A549 (cell line): Measurements from ENCODE around the gene ERGIC1. TPM values are rescaled to one million over a fixed set of nuclear protein-coding genes. Genes with fewer than 3 reads are reported as not detected.
A peak's percentile ranks its signal among the peaks of the same experiment; 100 is the strongest.

ENCODE experiments used
- ATAC-seq, 2 experiments: fragments of 200-7000 bp in 1 of 2; fragments of >200 bp in 1 of 2; cut with Nextera tagmentation in 1 of 2; cut with Tn5 transposase in 1 of 2; 3 replicates each; pipeline versions ENCODE4 v1.8.0 to v1.9.1; 2018 to 2020; ENCODE audit warnings: mild to moderate bottlenecking in 1 of 2, moderate library complexity in 1 of 2
- CTCF ChIA-PET: fragments of 300-600 bp; sonication (Branson Sonifier 250); formaldehyde crosslinking; extraction: SDS; loops from one replicate; lab custom pipeline; 2021; ENCODE audit warnings: antibody characterized with exemption, inconsistent platforms; lab: Yijun Ruan, JAX
- POLR2A ChIA-PET: fragments of 350-600 bp; formaldehyde crosslinking; extraction: SDS; loops from one replicate; lab custom pipeline; 2021; ENCODE audit warnings: antibody characterized with exemption, inconsistent platforms; lab: Yijun Ruan, JAX
- DNase-seq, 2 experiments: peaks; one replicate each; pipeline versions ENCODE4 v3.0.0 to v3.0.0-alpha.2; 2011 to 2016; ENCODE audit warnings: low read depth in 1 of 2, low spot score in 1 of 2
- FAIRE-seq: peaks from 2 replicates; lab custom pipeline; 2011; peaks lifted over from hg19 to GRCh38; lab: Jason Lieb, UNC
- H3K27ac ChIP-seq, 2 experiments: fragments of >200 bp; sonication (Bioruptor Twin); formaldehyde crosslinking; 3 replicates each; pipeline ENCODE4 v1.5.1; 2016 to 2017
- H3K4me1 ChIP-seq: fragments of >200 bp; sonication (Bioruptor Twin); formaldehyde crosslinking; 3 replicates; pipeline ENCODE4 v1.6.1; 2016
- H3K4me2 ChIP-seq: fragments of >200 bp; sonication (Bioruptor Twin); formaldehyde crosslinking; 3 replicates; pipeline ENCODE4 v1.6.1; 2016
- H3K4me3 ChIP-seq: fragments of >200 bp; sonication (Bioruptor Twin); formaldehyde crosslinking; 3 replicates; pipeline ENCODE4 v1.5.1; 2016
- H3K9me3 ChIP-seq: fragments of >200 bp; sonication (Bioruptor Twin); formaldehyde crosslinking; 3 replicates; pipeline ENCODE4 v1.6.1; 2016
- BCL3 ChIP-seq: fragments of >200 bp; sonication (Bioruptor Twin); formaldehyde crosslinking; IDR thresholded peaks from 3 replicates; pipeline ENCODE4 v1.6.1; 2016
- CBX8 ChIP-seq: fragments of 200-600 bp; sonication (generic); IDR thresholded peaks from 2 replicates; pipeline ENCODE4 v1.6.1; 2016
- CEBPB ChIP-seq, 2 experiments: fragments of >200 bp in 1 of 2; sonication (Bioruptor Twin) in 1 of 2; formaldehyde crosslinking in 1 of 2; IDR thresholded peaks; 2 replicates each; pipeline ENCODE4 v1.6.1; 2012 to 2016
- HEYL ChIP-seq: fragments of 250-450 bp; sonication (Bioruptor Pico); IDR thresholded peaks from 2 replicates; pipeline ENCODE4 v1.8.0; 2021; ENCODE audit warnings: mild to moderate bottlenecking, moderate library complexity
- HMGXB4 ChIP-seq: fragments of 250-450 bp; sonication (Bioruptor Pico); IDR thresholded peaks from 2 replicates; pipeline ENCODE4 v1.5.0; 2021; ENCODE audit warnings: mild to moderate bottlenecking, moderate library complexity, borderline replicate concordance
- HOXB13 ChIP-seq: fragments of 250-450 bp; sonication (Bioruptor Pico); IDR thresholded peaks from 2 replicates; pipeline ENCODE4 v1.5.0; 2020; ENCODE audit warnings: low read depth, mild to moderate bottlenecking, moderate library complexity
- MAX ChIP-seq: IDR thresholded peaks from 2 replicates; pipeline ENCODE4 v1.6.1; 2012
- PBX3 ChIP-seq: IDR thresholded peaks from 2 replicates; pipeline ENCODE4 v1.6.1; 2012
- PHF8 ChIP-seq: fragments of 200-600 bp; sonication (generic); IDR thresholded peaks from 2 replicates; pipeline ENCODE4 v1.6.1; 2016; ENCODE audit warnings: low read depth, mild to moderate bottlenecking, antibody characterized with exemption, moderate library complexity, borderline replicate concordance
- RCOR1 ChIP-seq: fragments of 150-350 bp; IDR thresholded peaks from 2 replicates; pipeline ENCODE4 v1.6.1; 2014; ENCODE audit warnings: antibody characterized with exemption, low read length, low read depth
- USF2 ChIP-seq: fragments of 450-650 bp; IDR thresholded peaks from 2 replicates; pipeline ENCODE4 v1.6.1; 2014; ENCODE audit warnings: antibody characterized with exemption
- ZSCAN20 ChIP-seq: fragments of 250-450 bp; sonication (Bioruptor Pico); IDR thresholded peaks from 2 replicates; pipeline ENCODE4 v1.8.0; 2022; ENCODE audit warnings: mild to moderate bottlenecking, moderate library complexity
- WGBS: methylation state at CpG from one replicate; pipeline ENCODE4 v1.1.6; 2017; ENCODE audit errors: missing lambda C conversion rate; 5-methylcytosine and 5-hydroxymethylcytosine counted together
- polyA plus RNA-seq, 4 experiments: library from polyadenylated mRNA; depleted of rRNA in 3 of 4; stranded (reverse); fragments of >200 nt; fragmentation: RNase III in 1 of 4; extraction: RNeasy Plus Mini Kit Qiagen cat#74134 plus additional on column Dnase treatment in 1 of 4; gene quantifications; 2 replicates in 3 of 4; 3 replicates in 1 of 4; pipeline ENCODE4 v1.2.3, GENCODE V29; 2011 to 2017

Gene ERGIC1
- polyA plus RNA-seq, 2 of the 4 experiments (the other 2 are of a cell fraction) = 176 to 304 TPM

GRCh38 chr5:172910828-172911627, 77.0 kb downstream of the ERGIC1 start (continued):
- TF ChIP-seq USF2 = no peak
- TF ChIP-seq HOXB13 (CRISPR knock-in tag) = peak; percentile 100
- peak; percentile 79 for TF ChIP-seq MAX
- peak; percentile 74 to 80 for TF ChIP-seq CEBPB (IDR thresholded peaks at IDR 0.05)

- peak overlapping the region; percentile 55 for H3K4me2 ChIP-seq
- ChIA-PET POLR2A (interaction anchor here (0.7 to 2.0 kb wide), 4 partner anchors 8 to 197 kb away, joined by 4 to 10 read pairs (median 6); partner anchors contain the start of gene DUSP1), CTCF (interaction anchor here (0.6 to 10.0 kb wide), 20 partner anchors 8 to 204 kb away, joined by 3 to 99 read pairs (median 4); partner anchors contain the start of gene DUSP1)
- H3K4me1 ChIP-seq = peaks cover 63% of the 10 kb centered on the region
- ATAC-seq (peak; percentile 1 to 7; a peak in 3 of 6 replicates), DNase-seq (no peak), FAIRE-seq (no peak)
- no peaks in the 10 kb centered on the region for H3K9me3 ChIP-seq
- TF ChIP-seq ZSCAN20 (CRISPR knock-in tag) = 0 out of 2 replicates have a peak, but pooled peaks have one; percentile 11
- no peak for TF ChIP-seq BCL3
- H3K27ac ChIP-seq = peak overlapping the region; percentile 98 to 100
- 40% methylated on average over 2 of the region's 2 CpGs for WGBS
- no peak overlapping the region for H3K4me3 ChIP-seq
Measured at GRCh38 chr5:172911628-172911880, 77.5 kb downstream of the ERGIC1 start.

GRCh38 chr5:172911976-172912375, 77.9 kb downstream of the ERGIC1 start:
- FAIRE-seq = no peak
- ChIA-PET CTCF (interaction anchor here (1.1 to 10.0 kb wide), 15 partner anchors 8 to 205 kb away, joined by 4 to 99 read pairs (median 5); no protein-coding TSS in a partner anchor), POLR2A (interaction anchor here (0.5 to 2.0 kb wide), 2 partner anchors 8 to 200 kb away, joined by 3 to 6 read pairs; no protein-coding TSS in a partner anchor)
- H3K9me3 ChIP-seq = no peaks in the 10 kb centered on the region
- no peak for ATAC-seq
- peaks cover 59% of the 10 kb centered on the region for H3K4me1 ChIP-seq
- peak overlapping the region; percentile 55 for H3K4me2 ChIP-seq
- H3K27ac ChIP-seq = peak overlapping the region; percentile 98 to 100
- no peak overlapping the region for H3K4me3 ChIP-seq
- no peak for DNase-seq
- WGBS = 80% methylated on average over 1 of the region's 1 CpG
- TF ChIP-seq PBX3 (no peak), CBX8 (no peak), PHF8 (no peak), BCL3 (no peak), RCOR1 (no peak), HEYL (CRISPR knock-in tag) (no peak), HMGXB4 (CRISPR knock-in tag) (no peak)
